Cardiac fibroblast (primary cell): ENCODE measurements around the gene TLL2.

Source experiments
- DNase-seq, 2 donors: peaks; one replicate each; pipeline versions ENCODE4 v3.0.0 to v3.0.0-alpha.2; 2010; ENCODE audit warnings: low read depth in 2 of 2
- H3K4me3 ChIP-seq, 2 donors: replicated peaks in 1 of 2; 1 replicate in 1 of 2; 2 replicates in 1 of 2; pipeline ENCODE4 v1.5.1; 2011; ENCODE audit warnings: low read depth in 2 of 2, low read length in 2 of 2, mild to moderate bottlenecking in 2 of 2, moderate library complexity in 1 of 2
- TF ChIP-seq, protein P1 (sequence below): IDR thresholded peaks from one replicate; pipeline ENCODE4 v1.5.1; 2011; ENCODE audit warnings: low read depth, mild to moderate bottlenecking, low read length, inconsistent platforms

The TLL2 gene

DNA sequence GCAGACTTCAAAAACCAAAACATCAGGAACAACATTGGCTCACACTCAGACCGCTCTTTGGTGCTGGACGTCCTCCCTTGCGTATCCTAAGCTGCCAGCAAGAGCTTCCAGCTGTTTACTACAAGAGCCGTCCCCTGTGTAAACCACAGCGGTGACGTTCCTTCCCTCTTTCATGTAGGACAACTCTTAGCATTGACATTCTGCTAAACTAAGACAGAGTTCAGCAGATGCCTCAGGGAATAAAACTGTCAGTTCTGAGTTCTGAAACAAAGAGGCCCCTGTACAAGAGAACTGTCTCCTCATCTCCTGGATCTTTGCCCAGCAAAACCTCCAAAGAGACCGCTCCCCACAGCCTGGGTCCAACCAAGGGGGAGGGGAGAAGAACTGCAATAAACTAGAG lies 97.1 kb downstream of the TLL2 start:
- H3K4me3 ChIP-seq: no peak overlapping the region
- DNase-seq: peak in 1 of 2 donors; percentile 4
- TF ChIP-seq, protein P1, sequence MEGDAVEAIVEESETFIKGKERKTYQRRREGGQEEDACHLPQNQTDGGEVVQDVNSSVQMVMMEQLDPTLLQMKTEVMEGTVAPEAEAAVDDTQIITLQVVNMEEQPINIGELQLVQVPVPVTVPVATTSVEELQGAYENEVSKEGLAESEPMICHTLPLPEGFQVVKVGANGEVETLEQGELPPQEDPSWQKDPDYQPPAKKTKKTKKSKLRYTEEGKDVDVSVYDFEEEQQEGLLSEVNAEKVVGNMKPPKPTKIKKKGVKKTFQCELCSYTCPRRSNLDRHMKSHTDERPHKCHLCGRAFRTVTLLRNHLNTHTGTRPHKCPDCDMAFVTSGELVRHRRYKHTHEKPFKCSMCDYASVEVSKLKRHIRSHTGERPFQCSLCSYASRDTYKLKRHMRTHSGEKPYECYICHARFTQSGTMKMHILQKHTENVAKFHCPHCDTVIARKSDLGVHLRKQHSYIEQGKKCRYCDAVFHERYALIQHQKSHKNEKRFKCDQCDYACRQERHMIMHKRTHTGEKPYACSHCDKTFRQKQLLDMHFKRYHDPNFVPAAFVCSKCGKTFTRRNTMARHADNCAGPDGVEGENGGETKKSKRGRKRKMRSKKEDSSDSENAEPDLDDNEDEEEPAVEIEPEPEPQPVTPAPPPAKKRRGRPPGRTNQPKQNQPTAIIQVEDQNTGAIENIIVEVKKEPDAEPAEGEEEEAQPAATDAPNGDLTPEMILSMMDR: no peak

GRCh38 chr10:96415891-96416554 lies 97.7 kb downstream of the TLL2 start:
- no peak for DNase-seq
- no peak overlapping the region for H3K4me3 ChIP-seq
- TF ChIP-seq, protein P1: no peak

GRCh38 chr10:96415150-96415890 lies 98.4 kb downstream of the TLL2 start:
- TF ChIP-seq, protein P1: no peak
- no peak for DNase-seq

DNA sequence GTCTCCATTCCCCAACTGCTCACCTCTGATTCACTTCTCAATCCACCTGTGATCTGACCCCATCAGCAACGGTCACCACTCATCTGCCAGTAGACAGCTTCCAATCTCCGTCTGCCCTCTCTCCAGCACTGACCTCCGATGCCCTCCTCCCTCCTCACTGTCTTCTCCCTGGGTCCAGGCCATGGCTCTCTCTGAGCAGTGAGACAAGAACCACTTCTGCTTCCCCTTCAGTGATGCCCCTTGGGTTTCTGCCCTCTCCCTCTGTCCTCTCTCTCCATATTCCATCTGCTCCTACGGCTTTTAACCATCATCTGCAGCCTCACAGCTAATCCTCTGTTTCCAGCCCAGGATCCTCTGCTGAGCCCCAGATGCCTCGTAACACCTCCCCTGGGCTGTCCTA lies 99.4 kb downstream of the TLL2 start:
- TF ChIP-seq, protein P1: no peak
- no peak overlapping the region for H3K4me3 ChIP-seq
- no peak for DNase-seq

More at GRCh38 chr10:96415150-96415890, 98.4 kb downstream of the TLL2 start:
- no peak overlapping the region for H3K4me3 ChIP-seq

- DNase-seq: no peak
These were observed 100.5 kb downstream of the TLL2 start for GRCh38 chr10:96413151-96413787.

DNA sequence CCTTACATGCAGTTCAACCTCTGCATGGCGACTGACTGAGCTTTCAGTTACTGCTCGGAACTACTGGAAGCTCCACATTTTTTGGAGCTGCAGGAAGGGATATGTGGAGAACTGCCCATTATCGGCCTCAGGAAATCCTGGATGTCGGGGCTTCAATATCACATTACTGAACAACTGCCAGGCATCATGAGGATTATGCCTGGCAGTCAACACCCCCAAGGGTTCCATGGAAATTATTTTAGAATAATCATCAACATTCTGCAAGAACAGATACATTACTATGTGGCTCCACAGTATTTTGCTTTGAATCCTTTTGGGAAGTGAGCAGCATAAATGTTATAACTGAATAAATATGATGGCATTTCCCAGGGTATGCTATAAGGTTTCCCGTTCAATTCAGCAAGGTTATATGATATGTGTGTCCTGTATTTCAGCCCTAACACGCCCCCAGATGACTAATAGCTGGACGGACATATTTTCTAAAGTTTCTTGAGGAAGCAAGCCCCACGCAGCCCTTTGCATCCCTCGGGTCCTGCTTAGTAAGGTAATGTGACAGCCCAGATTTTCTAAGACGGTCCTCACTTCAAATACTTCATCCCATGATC lies 101.9 kb downstream of the TLL2 start:
- TF ChIP-seq, protein P1: no peak
- DNase-seq: no peak
- no peak overlapping the region for H3K4me3 ChIP-seq

More at GRCh38 chr10:96413151-96413787, 100.5 kb downstream of the TLL2 start:
- TF ChIP-seq, protein P1: no peak
- no peak overlapping the region for H3K4me3 ChIP-seq
